Measurements from ENCODE around the gene ASIC1.

The ASIC1 gene

GRCh38 chr12:50055831-50056638 lies 1.4 kb upstream of the ASIC1 start:
- DNase-seq (ENCODE audit: extremely low spot score), result peak; percentile 65
- TF ChIP-seq L3MBTL2 (conservative IDR thresholded peaks at IDR 0.05), result peak; percentile 68
- no peak for TF ChIP-seq FOXM1 (IDR thresholded peaks at IDR 0.05; ENCODE audit: borderline replicate concordance)
- TF ChIP-seq FOXA1 (IDR thresholded peaks at IDR 0.05), result no peak
- peak; percentile 66; the same call in 1 of the 2 replicates for TF ChIP-seq PKNOX1 (IDR thresholded peaks at IDR 0.05)
- ChIA-PET POLR2A (interaction anchor here (1.1 kb wide), 1 partner anchor 186 kb away, joined by 4 read pairs; no protein-coding TSS in a partner anchor), CTCF (interaction anchor here (0.6 to 4.7 kb wide), 10 partner anchors 8 to 191 kb away, joined by 3 to 31 read pairs (median 4); partner anchors contain the start of gene COX14)

- ChIA-PET POLR2A (no interaction called here), CTCF (interaction anchor here (0.6 to 4.7 kb wide), 11 partner anchors 9 to 192 kb away, joined by 3 to 31 read pairs (median 4); partner anchors contain the start of gene COX14)
- no peak for DNase-seq (ENCODE audit: extremely low spot score)
- TF ChIP-seq BHLHE40 (IDR thresholded peaks at IDR 0.05; ENCODE audit: borderline replicate concordance), result no peak
- TF ChIP-seq PKNOX1 (IDR thresholded peaks at IDR 0.05), result no peak
- TF ChIP-seq FOXM1 (IDR thresholded peaks at IDR 0.05; ENCODE audit: borderline replicate concordance), result no peak
- no peak for TF ChIP-seq FOXK2 (IDR thresholded peaks at IDR 0.05)
- TF ChIP-seq L3MBTL2 (conservative IDR thresholded peaks at IDR 0.05), result no peak
- TF ChIP-seq ARNT (IDR thresholded peaks at IDR 0.05), result no peak
- TF ChIP-seq SP1 (IDR thresholded peaks at IDR 0.05), result no peak
- TF ChIP-seq HDGF (IDR thresholded peaks at IDR 0.05; ENCODE audit: borderline replicate concordance), result no peak
- TF ChIP-seq ELF4 (IDR thresholded peaks at IDR 0.05), result no peak
- no peak for TF ChIP-seq ZNF384 (IDR thresholded peaks at IDR 0.05)
- TF ChIP-seq LEF1 (IDR thresholded peaks at IDR 0.05; ENCODE audit: borderline replicate concordance), result no peak
- TF ChIP-seq SUZ12 (IDR thresholded peaks at IDR 0.05), result no peak
- no peak for TF ChIP-seq NFRKB (IDR thresholded peaks at IDR 0.05)
- TF ChIP-seq CTBP1 (IDR thresholded peaks at IDR 0.05; ENCODE audit: borderline replicate concordance), result no peak
- no peak for TF ChIP-seq TARDBP (IDR thresholded peaks at IDR 0.05)
- TF ChIP-seq FOXA1 (IDR thresholded peaks at IDR 0.05), result no peak
Measured at GRCh38 chr12:50056639-50056976, 788 bp upstream of the ASIC1 start.

GRCh38 chr12:50057896-50058670 lies 687 bp downstream of the ASIC1 start:
- CTCF ChIA-PET, result interaction anchor here (1.3 to 2.8 kb wide), 3 partner anchors 12 to 91 kb away, joined by 4 to 8 read pairs (median 5); no protein-coding TSS in a partner anchor
- POLR2A ChIA-PET, result interaction anchor here (0.6 to 1.3 kb wide), 3 partner anchors 19 to 317 kb away, joined by 3 to 4 read pairs (median 3); partner anchors contain the start of genes CERS5 and TMBIM6
- DNase-seq (ENCODE audit: extremely low spot score), result no peak
- TF ChIP-seq TARDBP (IDR thresholded peaks at IDR 0.05), result no peak
- no peak for TF ChIP-seq SUZ12 (IDR thresholded peaks at IDR 0.05)
- no peak for TF ChIP-seq CTBP1 (IDR thresholded peaks at IDR 0.05; ENCODE audit: borderline replicate concordance)
- TF ChIP-seq ZNF384 (IDR thresholded peaks at IDR 0.05), result no peak
- TF ChIP-seq L3MBTL2 (conservative IDR thresholded peaks at IDR 0.05), result no peak

GRCh38 chr12:50058743-50059312 lies 1.4 kb downstream of the ASIC1 start:
- TF ChIP-seq ZNF384 (IDR thresholded peaks at IDR 0.05), result no peak
- POLR2A ChIA-PET, result interaction anchor here (0.6 to 1.3 kb wide), 3 partner anchors 20 to 317 kb away, joined by 3 to 4 read pairs (median 3); partner anchors contain the start of genes CERS5 and TMBIM6
- DNase-seq (ENCODE audit: extremely low spot score), result no peak
- CTCF ChIA-PET, result interaction anchor here (1.3 to 2.8 kb wide), 3 partner anchors 11 to 92 kb away, joined by 4 to 8 read pairs (median 5); no protein-coding TSS in a partner anchor

GRCh38 chr12:50059440-50060119 lies 2.2 kb downstream of the ASIC1 start:
- DNase-seq (ENCODE audit: extremely low spot score), result no peak
- TF ChIP-seq ARNT (IDR thresholded peaks at IDR 0.05) (no peak), FOXA1 (IDR thresholded peaks at IDR 0.05) (no peak), NFRKB (IDR thresholded peaks at IDR 0.05) (no peak), ZNF384 (IDR thresholded peaks at IDR 0.05) (no peak), HDGF (IDR thresholded peaks at IDR 0.05; ENCODE audit: borderline replicate concordance) (no peak)
- ChIA-PET CTCF (interaction anchor here (1.0 to 2.8 kb wide), 4 partner anchors 9 to 93 kb away, joined by 3 to 8 read pairs (median 4); no protein-coding TSS in a partner anchor), POLR2A (interaction anchor here (1.0 to 1.3 kb wide), 2 partner anchors 21 to 108 kb away, joined by 3 read pairs; partner anchors contain the start of gene CERS5)

GRCh38 chr12:50060120-50060468 lies 2.7 kb downstream of the ASIC1 start:
- no peak for TF ChIP-seq SUZ12 (IDR thresholded peaks at IDR 0.05)
- DNase-seq (ENCODE audit: extremely low spot score), result no peak
- ChIA-PET CTCF (interaction anchor here (1.0 to 2.8 kb wide), 3 partner anchors 10 to 21 kb away, joined by 3 to 8 read pairs (median 4); no protein-coding TSS in a partner anchor), POLR2A (no interaction called here)
